Hepatocyte (in vitro differentiated cells): Measurements from ENCODE around the gene GBE1. TPM values are rescaled to one million over a fixed set of nuclear protein-coding genes. Genes with fewer than 3 reads are reported as not detected.

Experiments used
- DNase-seq: peaks from one replicate; pipeline ENCODE4 v3.0.0-alpha.2; 2016; ENCODE audit warnings: low spot score
- H2AFZ ChIP-seq: fragments of 200-600 bp; sonication (generic); 2 replicates; pipeline ENCODE4 v1.6.0; 2016; ENCODE audit warnings: antibody characterized with exemption, mild to moderate bottlenecking
- H3K27ac ChIP-seq: fragments of 200-600 bp; sonication (generic); 2 replicates; pipeline ENCODE4 v1.5.1; 2016; ENCODE audit warnings: mild to moderate bottlenecking
- H3K27me3 ChIP-seq: fragments of 200-600 bp; sonication (generic); 2 replicates; pipeline ENCODE4 v1.6.1; 2016
- H3K36me3 ChIP-seq: fragments of 200-600 bp; sonication (generic); replicated peaks from 2 replicates; pipeline ENCODE4 v1.5.1; 2016; ENCODE audit warnings: low read depth; ENCODE audit not compliant: insufficient read depth
- H3K4me1 ChIP-seq: fragments of 200-600 bp; sonication (generic); 2 replicates; pipeline ENCODE4 v1.5.1; 2016; ENCODE audit warnings: mild to moderate bottlenecking, moderate library complexity; ENCODE audit not compliant: insufficient read depth
- H3K4me2 ChIP-seq: fragments of 200-600 bp; sonication (generic); 2 replicates; pipeline ENCODE4 v1.6.0; 2016
- H3K4me3 ChIP-seq: fragments of 200-600 bp; sonication (generic); 2 replicates; pipeline ENCODE4 v1.5.1; 2016; ENCODE audit warnings: mild to moderate bottlenecking
- H3K79me2 ChIP-seq: fragments of 200-600 bp; sonication (generic); 2 replicates; pipeline ENCODE4 v1.6.0; 2017; ENCODE audit warnings: mild to moderate bottlenecking
- H3K9me2 ChIP-seq: fragments of 200-600 bp; sonication (generic); replicated peaks from 2 replicates; pipeline ENCODE4 v1.6.0; 2017; ENCODE audit warnings: mild to moderate bottlenecking; ENCODE audit not compliant: insufficient read depth
- H3K9me3 ChIP-seq: fragments of 200-600 bp; sonication (generic); 2 replicates; pipeline ENCODE4 v1.5.1; 2016; ENCODE audit warnings: low read depth, mild to moderate bottlenecking
- H4K20me1 ChIP-seq: fragments of 200-600 bp; sonication (generic); 2 replicates; pipeline ENCODE4 v1.6.0; 2016; ENCODE audit warnings: mild to moderate bottlenecking; ENCODE audit not compliant: insufficient read depth, poor library complexity, severe bottlenecking
- CTCF ChIP-seq: fragments of 200-600 bp; sonication (generic); IDR thresholded peaks from 2 replicates; pipeline ENCODE4 v1.5.1; 2016; ENCODE audit warnings: antibody characterized with exemption, mild to moderate bottlenecking; ENCODE audit not compliant: poor library complexity
- EZH2 ChIP-seq: fragments of 200-600 bp; sonication (generic); IDR thresholded peaks from 2 replicates; pipeline ENCODE4 v1.6.1; 2016; ENCODE audit warnings: antibody characterized with exemption, mild to moderate bottlenecking, borderline replicate concordance
- EZH2phosphoT487 ChIP-seq: fragments of 200-600 bp; sonication (generic); IDR thresholded peaks from one replicate; pipeline ENCODE4 v1.6.1; 2018; ENCODE audit warnings: antibody characterized with exemption, mild to moderate bottlenecking, low read depth, moderate library complexity; ENCODE audit not compliant: unreplicated experiment, severe bottlenecking
- WGBS: methylation state at CpG from one replicate; pipeline ENCODE4 v1.1.6; 2016; ENCODE audit warnings: low lambda C conversion rate; ENCODE audit errors: missing lambda C conversion rate; 5-methylcytosine and 5-hydroxymethylcytosine counted together
- polyA plus RNA-seq: library from polyadenylated mRNA; unstranded; fragments of >200 nt; fragmentation: Nextera tagmentation; extraction: Ambion mirVana; gene quantifications from 2 replicates; pipeline ENCODE4 v1.2.1, GENCODE V29; 2016
- total RNA-seq: library from RNA; depleted of rRNA; stranded (reverse); fragments of >200 nt; gene quantifications from 2 replicates; pipeline ENCODE4 v1.2.3, GENCODE V29; 2014

GBE1 gene
- total and polyA plus RNA-seq, 2 experiments from 2014 or later: 15.6 to 25.8 TPM

DNA sequence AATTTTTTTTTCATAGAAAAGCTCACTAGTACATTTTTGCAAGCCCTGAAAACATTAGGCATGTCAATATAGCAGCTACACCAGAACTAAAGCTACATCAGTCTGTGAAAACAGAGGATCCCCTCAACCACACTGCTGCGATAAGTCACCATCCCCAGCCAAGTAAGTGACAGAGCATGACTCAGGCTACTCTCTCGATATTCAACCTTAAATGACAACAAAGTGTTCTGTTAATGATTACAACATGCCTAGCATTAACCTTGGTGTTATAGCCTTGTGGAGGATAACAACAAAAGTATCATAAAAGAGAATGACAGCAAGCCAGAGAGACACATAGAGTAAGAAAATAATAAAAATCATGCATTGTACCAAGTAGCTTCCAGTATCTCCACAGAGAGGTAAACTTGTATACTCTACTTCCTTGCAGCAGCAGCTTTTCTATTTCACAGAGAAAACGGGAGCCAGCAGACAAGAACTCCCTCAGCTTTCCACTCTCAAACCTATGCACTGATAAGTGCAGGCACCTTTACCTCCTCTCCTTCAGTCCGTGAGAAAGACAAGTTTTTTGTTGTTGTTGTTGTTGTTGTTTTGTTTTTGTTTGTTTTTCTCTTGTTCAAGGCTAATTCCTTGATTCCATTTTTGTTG lies 76.6 kb downstream of the GBE1 start:
- DNase-seq: peak; percentile 35
- Histone ChIP-seq H3K4me3 (no peak overlapping the region), H4K20me1 (no peaks in the 10 kb centered on the region), H2AFZ (no peak overlapping the region), H3K9me3 (no peaks in the 10 kb centered on the region), H3K27me3 (no peaks in the 10 kb centered on the region), H3K36me3 (no peaks in the 10 kb centered on the region), H3K27ac (no peak overlapping the region), H3K9me2 (no peaks in the 10 kb centered on the region), H3K4me1 (no peaks in the 10 kb centered on the region), H3K4me2 (peak overlapping the region; percentile 55), H3K79me2 (no peaks in the 10 kb centered on the region)
- 48% methylated on average over 4 of the region's 4 CpGs for WGBS
- no peak for TF ChIP-seq EZH2
- no peak for TF ChIP-seq CTCF

GRCh38 chr3:81676706-81677456 lies 84.6 kb downstream of the GBE1 start:
- no peak overlapping the region for H2AFZ ChIP-seq
- H3K4me2 ChIP-seq: peak overlapping the region; percentile 17
- H3K9me2 ChIP-seq: no peaks in the 10 kb centered on the region
- no peak overlapping the region for H3K4me3 ChIP-seq
- H3K9me3 ChIP-seq: no peaks in the 10 kb centered on the region
- DNase-seq: no peak
- no peaks in the 10 kb centered on the region for H3K79me2 ChIP-seq
- TF ChIP-seq EZH2phosphoT487: no peak
- no peak for TF ChIP-seq CTCF
- TF ChIP-seq EZH2: no peak
- H3K36me3 ChIP-seq: no peaks in the 10 kb centered on the region
- H3K4me1 ChIP-seq: no peaks in the 10 kb centered on the region
- no peaks in the 10 kb centered on the region for H3K27me3 ChIP-seq
- WGBS: 74% methylated on average over 5 of the region's 5 CpGs
- no peak overlapping the region for H3K27ac ChIP-seq
- no peaks in the 10 kb centered on the region for H4K20me1 ChIP-seq

- DNase-seq: no peak
- H4K20me1 ChIP-seq: no peaks in the 10 kb centered on the region
- no peaks in the 10 kb centered on the region for H3K9me3 ChIP-seq
- H3K4me1 ChIP-seq: no peaks in the 10 kb centered on the region
- H3K4me3 ChIP-seq: no peak overlapping the region
- no peak overlapping the region for H2AFZ ChIP-seq
- H3K27me3 ChIP-seq: no peaks in the 10 kb centered on the region
- H3K9me2 ChIP-seq: no peaks in the 10 kb centered on the region
- H3K4me2 ChIP-seq: no peak overlapping the region
- H3K36me3 ChIP-seq: no peaks in the 10 kb centered on the region
- TF ChIP-seq EZH2 (no peak), CTCF (no peak), EZH2phosphoT487 (no peak)
- H3K79me2 ChIP-seq: no peaks in the 10 kb centered on the region
- H3K27ac ChIP-seq: no peak overlapping the region
Observed at GRCh38 chr3:81674690-81675089, 86.8 kb downstream of the GBE1 start.
